ENCODE data around the gene TRPV5. TPM values are rescaled to one million over a fixed set of nuclear protein-coding genes. Genes with fewer than 3 reads are reported as not detected.

TRPV5 gene
- polyA plus RNA-seq, 4 donors = 0.56 to 2.7 (median 1.3) TPM

DNA sequence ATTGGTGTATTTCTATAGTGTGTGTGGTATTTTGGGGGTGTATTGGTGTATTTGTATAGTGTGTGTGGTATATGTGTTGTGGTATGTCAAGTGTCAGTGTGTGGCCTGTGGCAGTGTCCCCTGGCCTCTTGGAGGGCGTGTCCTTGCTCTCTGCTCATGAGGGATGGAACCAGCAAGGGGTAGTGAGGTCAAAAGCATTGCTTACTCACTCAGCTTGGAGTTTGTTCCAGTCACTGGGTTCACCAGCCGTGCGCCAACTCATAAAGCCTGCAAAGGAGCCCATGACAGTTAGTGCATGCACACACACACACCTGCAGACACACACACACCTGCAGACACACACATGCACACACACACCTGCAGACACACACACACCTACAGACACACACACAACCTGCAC is 43.7 kb downstream of the TRPV5 start:
- DNase-seq (ENCODE audit: low read depth in 4 of 4, low spot score in 2 of 4) = no peak

DNA sequence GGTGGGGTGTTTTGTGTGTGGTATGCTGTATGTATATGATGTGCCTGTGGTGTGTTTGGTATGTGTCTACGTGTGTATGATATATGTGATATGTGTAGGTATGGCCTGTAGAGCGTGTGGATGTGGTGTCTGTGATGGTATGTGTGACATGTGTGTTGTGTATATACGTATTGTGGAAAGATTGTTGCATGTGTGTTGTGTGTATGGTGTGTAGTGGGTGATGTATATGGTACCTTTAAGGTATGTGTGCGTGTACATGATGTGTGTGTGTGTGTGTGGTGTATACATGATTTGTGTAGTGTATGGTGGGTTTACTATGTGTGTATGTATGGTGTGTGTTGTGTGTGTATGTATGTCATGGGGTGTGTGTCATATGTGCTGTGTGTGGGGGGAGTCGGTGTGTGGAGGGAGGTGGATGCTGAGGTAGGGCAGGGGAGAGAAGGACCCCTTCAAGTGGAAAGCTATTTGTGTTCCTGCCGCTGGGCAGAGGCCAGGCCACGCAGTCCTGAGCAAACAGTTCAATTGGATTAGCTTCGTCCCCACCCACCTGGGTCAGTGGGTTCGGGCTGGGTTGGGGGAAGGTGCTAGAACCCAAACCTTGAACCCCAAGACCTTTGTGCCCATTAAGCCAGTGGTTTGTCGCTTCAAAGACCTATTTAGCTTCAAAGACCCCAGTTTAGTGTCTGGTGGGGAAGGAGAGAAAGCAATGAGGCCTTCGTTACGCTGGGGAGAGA is 46.1 kb downstream of the TRPV5 start:
- no peak for DNase-seq (ENCODE audit: low read depth in 4 of 4, low spot score in 2 of 4)

DNA sequence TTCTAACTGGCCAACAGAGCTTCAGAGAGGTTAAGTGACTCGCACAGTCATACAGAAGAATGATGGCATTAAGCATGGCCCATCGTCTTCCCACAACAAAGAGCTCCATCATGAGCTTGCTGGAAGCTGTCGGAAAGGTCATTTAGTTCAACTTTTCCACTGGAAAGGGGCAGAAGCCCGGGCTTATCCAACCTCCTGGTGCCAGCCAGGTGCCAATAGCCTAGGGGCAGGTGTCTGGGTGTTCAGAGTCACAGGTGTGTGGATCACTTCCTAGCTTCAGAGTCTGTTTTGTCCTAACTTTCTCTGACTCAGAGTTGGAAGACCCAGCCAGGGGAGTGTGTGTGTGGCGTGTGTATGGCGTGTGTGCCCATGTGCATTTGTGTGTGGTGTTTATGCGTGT is 46.7 kb downstream of the TRPV5 start:
- no peak for DNase-seq (ENCODE audit: low read depth in 4 of 4, low spot score in 2 of 4)

DNA sequence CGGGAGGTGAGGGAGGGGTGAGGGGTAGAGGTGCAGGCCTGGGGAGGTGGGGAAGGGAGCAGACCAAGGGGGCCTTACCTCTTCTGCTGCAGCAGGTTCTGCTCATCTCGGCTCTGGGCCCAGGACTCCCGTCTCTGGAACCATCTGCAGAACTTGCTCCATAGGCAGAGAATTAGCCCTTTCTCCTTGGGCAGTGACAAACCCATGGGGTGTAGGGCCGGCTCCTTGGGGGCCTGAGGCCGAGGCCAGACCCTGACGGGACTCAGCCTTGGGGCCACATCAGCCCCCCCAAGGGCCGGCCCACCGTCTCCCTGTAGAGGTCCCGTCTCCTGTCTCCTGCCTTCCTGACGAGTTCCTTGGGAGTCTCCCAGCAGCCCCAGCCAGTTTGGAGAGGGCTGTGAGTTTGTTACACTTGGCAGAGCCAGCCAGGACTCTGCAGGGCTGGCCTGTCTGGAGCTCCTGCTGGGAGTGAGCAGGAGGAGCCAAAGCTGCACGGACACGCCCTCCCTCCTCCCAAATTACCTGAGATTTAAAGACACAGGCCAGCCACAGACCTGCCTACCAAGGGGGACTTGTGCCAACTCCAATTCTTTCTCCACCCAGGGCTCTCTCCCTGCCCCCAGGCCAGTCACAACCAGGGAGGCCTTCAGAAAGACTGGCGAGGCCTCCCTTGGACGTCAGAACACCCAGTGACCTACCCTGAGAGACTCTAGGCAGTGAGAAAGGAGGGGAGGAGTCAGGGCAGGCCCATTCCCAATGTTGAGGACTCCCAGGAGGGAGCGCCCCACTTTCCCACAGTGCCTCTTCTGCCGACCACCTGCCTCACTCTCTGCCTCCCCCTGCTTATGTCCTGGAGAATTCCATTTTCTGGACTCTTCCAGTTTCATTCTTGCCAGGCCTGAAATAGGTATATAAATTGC is 48.0 kb downstream of the TRPV5 start, which contains the start of gene TRPV6:
TSS of gene TRPV6 (minus strand) at position 435 of the 920 bp plus-strand sequence.
- DNase-seq (ENCODE audit: low read depth in 4 of 4, low spot score in 2 of 4) = peak in 1 of 4 donors; percentile 36

DNA sequence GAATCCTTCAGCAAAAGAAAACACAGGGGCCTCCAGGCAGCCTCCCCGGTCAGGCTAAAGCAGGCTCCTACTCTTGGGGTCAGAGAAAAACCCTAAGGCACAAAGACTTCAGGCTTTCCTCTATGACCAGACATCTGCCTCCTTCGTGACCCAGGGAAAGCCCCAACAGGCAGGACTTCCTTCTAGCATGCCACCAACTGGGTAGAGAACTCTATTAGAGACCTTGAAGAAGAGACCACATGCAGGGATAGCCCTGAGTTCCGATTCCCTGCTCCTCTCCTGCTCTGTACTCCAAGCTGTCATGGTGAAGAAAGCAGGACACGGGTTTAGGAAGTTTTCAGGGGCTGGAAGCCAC is 49.3 kb downstream of the TRPV5 start:
- DNase-seq (ENCODE audit: low read depth in 4 of 4, low spot score in 2 of 4) = no peak

DNA sequence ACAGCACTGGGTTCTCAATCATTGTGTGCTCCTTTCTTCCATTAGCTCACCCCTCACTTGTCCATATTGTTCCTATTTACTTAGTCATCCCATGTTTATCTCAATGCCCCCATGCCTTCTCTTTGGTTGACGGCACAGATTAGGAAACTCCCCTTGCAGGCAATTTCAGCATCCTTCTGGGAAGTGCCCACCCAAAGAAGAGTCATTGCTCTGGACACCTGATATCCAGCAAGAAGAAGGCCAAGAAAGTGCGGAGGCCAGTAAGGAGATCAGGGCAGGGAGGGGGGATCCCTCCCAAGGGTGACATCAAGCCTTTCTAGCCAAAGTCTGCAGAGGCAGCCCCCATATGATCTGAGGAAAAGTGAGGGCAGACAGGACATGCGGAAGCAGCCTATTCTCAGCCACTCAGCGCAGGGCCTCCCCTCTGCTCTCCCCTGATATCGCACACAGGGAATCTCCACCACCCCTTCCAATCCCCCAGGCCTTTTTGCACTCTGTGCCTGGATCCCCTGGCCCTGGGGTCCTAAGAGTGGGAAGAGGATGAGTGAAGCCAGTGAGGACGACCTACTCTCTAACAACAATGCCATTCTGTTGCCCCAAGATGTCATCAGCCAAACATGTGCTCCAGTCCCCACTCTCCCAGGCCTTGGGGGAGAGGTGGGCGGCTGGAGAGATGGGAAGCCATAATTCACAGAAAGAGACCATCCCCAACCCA is 49.8 kb downstream of the TRPV5 start:
- DNase-seq (ENCODE audit: low read depth in 4 of 4, low spot score in 2 of 4) = no peak

DNA sequence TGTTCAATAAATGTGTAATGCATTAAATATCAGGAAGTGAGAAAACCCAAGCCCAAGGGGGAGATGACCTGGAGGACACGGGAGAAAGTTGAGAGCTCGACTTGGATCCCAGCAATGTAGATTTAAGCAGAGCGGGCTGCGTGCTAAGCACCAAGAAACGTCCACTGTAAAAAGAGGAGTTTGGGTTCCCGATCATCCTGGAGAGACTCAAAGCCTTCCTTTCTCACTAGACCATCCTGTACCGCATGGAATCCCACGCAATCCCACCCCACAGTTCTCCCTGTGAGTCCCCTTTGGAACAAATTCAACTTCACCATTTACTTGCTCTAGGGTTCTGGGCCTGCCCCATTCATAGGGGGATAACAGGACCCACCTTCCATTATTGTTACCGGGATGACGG is 50.4 kb downstream of the TRPV5 start:
- no peak for DNase-seq (ENCODE audit: low read depth in 4 of 4, low spot score in 2 of 4)

DNA sequence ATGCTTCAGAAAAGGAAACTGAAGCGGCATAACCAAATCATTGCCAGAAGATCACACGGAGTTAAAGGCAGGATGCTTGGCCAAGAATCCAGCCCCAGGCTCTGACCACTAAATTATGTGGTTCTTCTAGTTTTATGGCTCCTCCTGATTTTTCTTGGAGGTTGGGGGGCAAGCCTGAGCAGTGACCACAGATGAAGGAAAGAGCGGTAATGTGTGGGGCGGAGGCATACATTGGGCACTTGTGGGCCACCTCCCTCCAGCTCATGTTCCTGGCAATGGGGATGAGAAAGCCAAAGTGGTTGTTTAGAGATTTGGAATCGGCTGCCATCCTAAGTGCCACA is 51.2 kb downstream of the TRPV5 start:
- DNase-seq (ENCODE audit: low read depth in 4 of 4, low spot score in 2 of 4) = no peak

DNA sequence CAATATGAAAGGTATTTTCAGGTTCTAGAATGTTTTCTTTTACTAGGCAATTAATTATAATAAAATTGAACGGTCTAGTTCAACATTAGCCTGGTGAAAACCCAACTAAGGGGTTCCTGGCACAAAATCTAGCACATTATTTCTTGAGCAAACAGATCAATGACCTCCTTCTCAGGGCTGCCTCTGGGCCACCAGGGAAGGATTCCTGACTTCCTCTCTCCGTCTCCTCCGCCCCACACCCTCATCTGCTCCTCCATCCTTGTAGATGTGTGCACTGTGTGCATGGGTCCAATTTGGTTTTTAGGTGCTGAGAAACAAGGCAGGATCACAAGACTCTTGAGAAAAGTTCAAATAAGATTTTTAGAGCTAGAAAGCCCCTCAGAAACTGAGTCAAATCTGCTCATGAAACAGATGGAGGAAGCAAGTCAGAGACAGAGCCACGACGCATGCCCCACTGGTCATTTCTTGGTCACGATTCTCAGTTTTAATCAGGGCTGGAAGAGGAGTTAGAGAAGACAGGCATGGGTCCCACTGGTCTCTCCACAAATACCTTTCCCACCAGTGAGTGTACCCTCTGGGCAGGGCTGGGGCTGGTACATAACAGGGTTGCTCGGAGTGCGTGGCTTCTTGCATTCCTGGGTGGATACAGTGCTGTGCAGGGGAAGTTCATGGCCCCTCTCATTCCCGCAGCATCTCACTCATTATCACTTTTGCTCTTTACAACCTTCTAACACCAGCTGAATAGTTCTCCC is 51.8 kb downstream of the TRPV5 start:
- DNase-seq (ENCODE audit: low read depth in 4 of 4, low spot score in 2 of 4) = no peak

DNA sequence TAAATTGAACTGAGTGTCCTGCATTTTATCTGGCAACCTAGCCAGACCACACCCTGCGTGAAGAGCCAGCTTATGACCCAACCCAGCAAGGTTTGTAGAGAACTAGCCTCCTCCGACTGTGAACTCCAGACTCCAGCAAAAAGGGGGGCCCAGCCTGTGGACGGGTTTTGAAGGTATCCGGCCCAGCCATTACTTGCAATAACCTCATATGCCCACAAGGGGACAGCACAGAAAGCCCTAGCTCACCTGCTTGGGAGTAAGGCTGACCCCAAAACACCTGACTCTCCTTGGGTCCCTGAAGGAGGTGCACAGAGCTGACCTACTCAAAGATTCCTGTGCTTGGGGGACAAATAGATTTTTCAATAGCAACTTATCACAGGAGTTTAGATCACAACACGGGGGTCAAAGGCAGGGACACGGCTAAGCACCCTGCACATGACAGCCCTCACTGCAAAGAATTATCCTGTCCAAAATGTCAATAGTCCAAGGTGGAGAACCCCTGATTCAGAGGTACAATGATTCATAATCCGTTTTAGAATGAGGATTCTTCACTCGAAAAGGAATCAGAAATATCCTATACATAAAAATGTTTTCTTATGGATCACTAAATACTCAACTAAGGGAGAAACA is 52.6 kb downstream of the TRPV5 start:
- DNase-seq (ENCODE audit: low read depth in 4 of 4, low spot score in 2 of 4) = no peak

DNA sequence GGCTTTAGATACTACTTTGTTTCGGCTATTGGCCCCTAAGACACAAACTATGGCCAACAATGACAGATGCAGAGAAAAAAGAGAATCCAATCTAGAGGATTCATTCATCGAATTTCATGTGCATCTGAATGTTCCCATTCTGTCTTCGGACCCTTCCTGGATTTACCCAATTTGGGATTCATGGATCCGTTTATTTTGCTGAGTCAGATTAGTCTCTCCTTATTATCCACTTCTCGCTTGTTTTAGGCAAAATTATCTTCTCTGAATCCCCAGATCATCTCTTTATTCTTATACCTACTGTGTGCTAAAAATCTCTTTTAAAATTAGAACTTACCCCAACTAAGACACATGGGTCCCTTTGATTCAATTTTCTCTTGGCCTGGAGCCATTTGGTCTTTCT is 54.5 kb downstream of the TRPV5 start:
- DNase-seq (ENCODE audit: low read depth in 4 of 4, low spot score in 2 of 4) = no peak

DNA sequence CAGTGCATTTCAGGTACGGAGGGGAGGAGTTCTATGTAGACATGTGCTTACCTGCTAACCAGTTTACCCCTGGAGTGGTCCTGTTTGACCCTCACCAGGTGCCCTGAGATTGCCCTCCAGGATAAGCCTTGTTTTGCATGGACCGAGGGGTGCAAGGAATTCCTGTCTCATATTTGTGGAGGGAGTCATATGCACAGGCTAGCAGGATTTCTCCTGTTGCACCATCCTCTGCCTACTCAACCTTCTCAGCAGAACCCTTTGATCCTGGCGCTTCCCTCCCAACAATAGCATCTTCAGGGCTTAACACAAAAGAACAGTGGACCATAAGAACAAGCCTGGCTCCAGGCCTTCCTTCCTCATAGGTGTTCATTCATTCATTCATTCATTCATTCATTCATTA is 55.2 kb downstream of the TRPV5 start:
- no peak for DNase-seq (ENCODE audit: low read depth in 4 of 4, low spot score in 2 of 4)

DNA sequence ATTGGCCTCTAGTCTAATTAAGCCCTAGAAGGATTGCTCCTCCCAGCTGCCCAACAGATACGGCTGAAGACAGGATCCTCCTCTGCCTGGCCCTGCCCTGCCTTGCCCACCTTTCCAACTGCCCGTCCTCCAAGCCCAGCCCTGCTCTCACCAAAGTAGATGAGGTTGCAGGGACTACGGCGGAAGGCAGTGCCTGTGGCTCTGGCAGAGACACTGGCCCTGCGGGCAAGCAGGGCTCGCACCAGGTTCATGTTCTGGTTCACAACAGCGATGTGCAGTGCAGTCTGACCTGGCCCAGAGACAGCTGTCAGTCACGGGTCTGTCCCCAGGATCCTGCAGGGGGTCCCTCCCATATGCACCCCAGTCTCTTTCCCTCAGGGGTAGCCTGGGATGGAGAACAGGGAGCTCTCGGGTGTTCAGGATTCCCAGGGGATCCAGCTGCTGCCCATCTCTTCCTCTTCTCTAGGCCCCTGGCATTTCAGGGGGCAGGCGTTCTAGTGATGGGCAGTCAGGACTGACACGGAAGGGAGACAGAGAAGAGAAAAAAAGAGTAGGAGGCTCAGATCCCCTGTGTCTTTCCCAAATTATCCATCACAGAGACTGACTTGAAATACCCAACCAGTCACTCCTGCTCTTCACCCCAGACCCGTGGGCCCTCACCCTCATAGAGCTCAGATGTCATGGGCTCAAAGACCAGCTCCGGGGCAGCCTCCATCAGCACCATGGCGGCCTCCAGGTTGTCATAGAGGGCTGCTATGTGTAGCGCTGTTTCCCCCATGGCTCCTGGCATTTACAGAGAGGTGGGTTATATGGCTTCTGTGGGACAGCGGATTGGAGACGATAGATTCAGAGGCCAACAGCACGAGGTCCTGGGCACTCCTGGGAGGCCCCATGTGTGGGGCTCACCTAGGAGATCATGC is 56.3 kb downstream of the TRPV5 start:
- no peak for DNase-seq (ENCODE audit: low read depth in 4 of 4, low spot score in 2 of 4)

DNA sequence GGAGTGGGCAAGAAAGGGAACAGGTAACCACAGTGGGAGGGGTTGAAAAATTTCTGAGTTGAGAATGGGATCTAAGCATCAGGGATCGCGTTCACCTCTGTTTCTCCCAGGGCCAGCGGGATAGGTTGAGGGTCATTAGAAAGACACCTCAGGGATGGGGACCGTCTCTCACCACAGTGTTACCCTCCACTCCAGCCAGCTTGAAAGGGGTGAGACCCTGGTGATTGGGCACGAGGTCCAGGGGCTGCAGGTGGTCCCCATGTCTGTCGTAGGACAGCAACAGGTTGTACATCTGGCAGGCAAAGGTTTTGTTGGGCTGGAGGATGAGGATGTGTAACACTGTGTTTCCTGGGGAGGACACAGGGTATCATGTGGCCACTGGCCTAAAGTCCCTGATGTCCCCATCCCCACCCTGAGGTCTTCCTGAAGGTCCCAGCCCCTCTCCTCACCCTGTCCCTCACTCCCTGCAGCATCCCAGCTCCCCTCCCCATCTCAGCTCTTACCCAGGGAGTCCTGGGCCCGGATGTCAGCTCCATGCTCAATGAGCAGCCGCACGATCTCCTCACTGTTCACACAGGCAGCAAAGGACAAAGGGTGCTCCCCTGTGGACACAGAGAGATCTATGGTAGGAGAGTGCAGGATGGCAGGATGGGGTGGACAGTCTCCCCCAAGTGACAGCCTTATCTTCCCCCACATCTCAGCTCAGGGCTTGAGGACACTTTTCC is 57.1 kb downstream of the TRPV5 start:
- no peak for DNase-seq (ENCODE audit: low read depth in 4 of 4, low spot score in 2 of 4)

DNA sequence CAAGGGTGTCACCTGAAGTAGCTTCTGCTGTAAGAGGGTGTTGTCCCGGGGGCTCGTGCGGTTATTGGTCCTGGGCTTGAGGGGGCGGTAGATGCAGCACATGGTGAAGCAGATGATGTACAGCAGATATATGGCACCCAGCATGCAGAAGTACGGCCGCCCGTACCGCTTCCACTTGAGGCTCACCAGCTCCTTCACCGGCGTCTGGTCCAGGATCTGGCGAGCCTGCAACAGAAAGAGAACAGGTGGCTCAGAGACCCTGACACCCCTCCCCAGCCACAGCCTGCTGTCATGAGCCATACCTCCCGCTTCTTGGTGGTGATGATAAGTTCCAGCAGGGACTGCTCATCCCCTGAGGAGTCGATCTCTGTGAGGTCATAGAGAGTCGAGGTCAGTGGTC is 58.1 kb downstream of the TRPV5 start:
- no peak for DNase-seq (ENCODE audit: low read depth in 4 of 4, low spot score in 2 of 4)

DNA sequence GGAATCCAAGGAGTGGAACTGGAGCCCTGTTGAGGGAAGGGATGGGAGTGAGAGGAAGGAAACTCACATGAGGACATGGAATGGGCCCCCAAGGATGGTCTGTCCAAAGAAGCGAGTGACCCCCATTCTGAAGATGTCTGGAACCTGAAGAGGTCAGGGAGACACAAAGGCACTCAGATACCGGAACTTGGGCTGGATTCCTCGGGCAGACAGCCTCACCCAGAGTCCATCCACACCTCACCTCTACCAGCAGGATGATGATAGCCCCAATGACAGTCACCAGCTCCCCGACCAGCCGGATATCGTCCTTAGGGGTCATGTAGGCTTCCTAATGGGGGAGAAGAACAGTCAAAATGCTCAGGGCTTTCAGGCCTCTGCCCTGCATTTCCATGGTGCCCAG is 58.7 kb downstream of the TRPV5 start:
- DNase-seq (ENCODE audit: low read depth in 4 of 4, low spot score in 2 of 4) = no peak

DNA sequence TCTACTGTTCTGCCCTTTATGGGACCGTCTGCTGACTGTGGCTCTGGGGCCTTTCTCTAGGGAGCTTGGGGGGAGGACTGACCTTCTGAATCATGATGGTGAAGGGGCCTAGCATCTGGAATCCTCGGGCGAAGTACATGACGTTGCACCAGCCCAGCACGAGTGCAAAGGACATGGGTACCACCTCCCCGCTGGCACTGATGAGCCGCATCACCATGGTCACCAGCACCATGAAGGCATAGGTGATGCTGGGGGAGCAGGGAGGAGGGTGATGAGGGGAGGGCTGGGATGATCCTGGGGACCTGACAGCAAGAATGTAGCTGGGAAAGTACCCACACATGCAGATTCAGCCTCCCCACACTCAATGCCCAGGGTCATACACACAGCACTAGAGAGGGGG is 59.1 kb downstream of the TRPV5 start:
- DNase-seq (ENCODE audit: low read depth in 4 of 4, low spot score in 2 of 4) = no peak

DNA sequence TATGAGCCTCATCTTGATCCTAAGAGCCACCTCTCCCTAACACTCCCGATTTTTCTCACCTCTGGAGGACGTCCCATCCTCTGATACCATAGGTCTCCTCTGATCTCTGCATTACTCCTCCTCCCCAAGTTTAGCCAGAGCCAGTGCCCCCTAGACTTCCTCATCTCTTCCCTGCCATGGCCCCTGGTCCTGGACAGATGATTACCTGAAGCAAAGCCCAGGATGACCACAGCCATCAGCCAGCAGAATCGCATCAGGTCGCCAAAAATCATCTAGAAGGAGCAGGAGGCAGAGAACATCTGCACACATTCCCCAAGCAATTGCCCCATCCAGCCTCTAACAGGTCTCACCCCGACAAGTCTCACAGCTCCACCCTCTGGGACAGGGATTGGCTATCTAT is 59.7 kb downstream of the TRPV5 start:
- no peak for DNase-seq (ENCODE audit: low read depth in 4 of 4, low spot score in 2 of 4)
